ENCODE measurements around the gene RCAN2.

RCAN2 gene

DNA sequence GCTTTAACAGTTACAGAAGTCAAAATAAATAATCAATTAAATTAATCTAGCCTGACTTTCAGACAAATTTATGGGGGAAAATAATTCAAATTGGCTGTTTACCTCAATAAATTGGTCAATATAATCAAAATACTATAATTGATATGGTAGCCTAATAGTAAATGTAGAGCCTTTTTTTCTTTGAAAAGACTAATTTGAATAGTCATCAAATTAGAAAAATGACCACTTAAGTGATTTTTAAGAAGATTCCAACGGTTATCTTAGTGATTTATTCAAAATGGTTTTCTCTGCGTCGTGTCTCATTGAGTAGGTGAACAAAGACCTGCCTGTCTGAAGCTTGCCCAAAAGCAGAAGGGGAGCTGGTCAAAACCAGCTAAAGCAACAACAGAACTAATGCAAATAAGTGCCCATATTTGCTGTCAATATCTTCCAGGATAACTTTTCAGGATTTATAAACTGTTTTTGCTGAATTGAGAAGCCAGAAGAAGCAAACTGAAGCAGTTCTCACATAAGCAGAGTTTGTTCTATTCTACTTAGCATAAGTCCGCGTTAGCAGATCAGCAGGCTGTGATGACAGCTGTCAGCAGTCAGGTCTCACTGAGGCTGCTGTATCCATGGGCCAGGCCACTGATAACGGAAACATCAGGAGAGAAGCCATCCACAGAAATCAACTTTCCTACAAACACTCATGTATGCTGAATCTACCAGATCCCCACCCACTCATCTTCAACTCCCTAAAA lies 7.0 kb downstream of the RCAN2 start:
- no peak for DNase-seq (ENCODE audit: low read depth in 1 of 2, low spot score in 1 of 2)
- TF ChIP-seq JUND (IDR thresholded peaks at IDR 0.05; ENCODE audit: low read depth), result no peak
- in situ Hi-C loops (cut with HindIII; ENCODE audit: low pct_unique_long_range_greater_than_20kb, low sequenced_read_pairs), result no loop called here

DNA sequence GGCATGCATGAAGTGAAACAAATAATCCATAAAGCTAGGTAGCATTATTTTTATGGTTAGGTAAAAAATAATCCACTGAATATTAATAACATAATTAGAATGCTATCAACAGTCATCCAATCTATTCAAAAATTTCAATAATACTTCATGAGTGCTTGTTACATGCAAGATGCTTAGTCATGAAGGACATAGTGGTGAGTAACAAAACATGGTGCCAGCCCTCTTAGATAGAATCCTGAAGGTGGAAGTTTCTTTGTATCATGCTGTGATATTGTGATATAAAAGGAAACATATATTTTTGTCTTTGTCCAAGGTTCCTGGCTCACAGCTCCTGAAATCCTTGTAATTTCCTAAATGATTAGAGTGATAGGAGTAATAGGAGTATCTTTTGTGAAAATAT lies 14.9 kb downstream of the RCAN2 start:
- DNase-seq (ENCODE audit: low read depth in 1 of 2, low spot score in 1 of 2), result no peak
- no peak for TF ChIP-seq JUND (IDR thresholded peaks at IDR 0.05; ENCODE audit: low read depth)
- in situ Hi-C loops (cut with HindIII; ENCODE audit: low pct_unique_long_range_greater_than_20kb, low sequenced_read_pairs), result no loop called here

DNA sequence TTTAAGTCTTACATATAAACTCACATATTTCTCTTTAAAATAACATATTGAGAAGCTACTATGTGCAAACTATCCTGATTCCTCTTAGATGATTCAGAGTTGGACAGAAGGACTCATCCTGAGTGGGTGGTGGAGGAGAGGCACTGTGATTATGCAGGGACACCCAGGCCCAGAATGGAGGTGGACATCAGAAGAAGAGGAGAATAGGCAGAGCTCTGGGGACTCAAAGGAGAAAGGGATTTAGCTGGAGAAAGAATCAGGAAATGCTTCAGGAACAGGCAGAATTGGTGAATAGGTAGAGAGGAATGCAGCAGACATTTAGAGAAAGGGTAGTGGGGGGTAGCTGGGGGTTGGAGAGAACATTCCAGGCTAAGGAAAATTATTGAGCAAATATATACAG lies 17.4 kb downstream of the RCAN2 start:
- no peak for TF ChIP-seq JUND (IDR thresholded peaks at IDR 0.05; ENCODE audit: low read depth)
- in situ Hi-C loops (cut with HindIII; ENCODE audit: low pct_unique_long_range_greater_than_20kb, low sequenced_read_pairs), result no loop called here
- DNase-seq (ENCODE audit: low read depth in 1 of 2, low spot score in 1 of 2), result no peak

DNA sequence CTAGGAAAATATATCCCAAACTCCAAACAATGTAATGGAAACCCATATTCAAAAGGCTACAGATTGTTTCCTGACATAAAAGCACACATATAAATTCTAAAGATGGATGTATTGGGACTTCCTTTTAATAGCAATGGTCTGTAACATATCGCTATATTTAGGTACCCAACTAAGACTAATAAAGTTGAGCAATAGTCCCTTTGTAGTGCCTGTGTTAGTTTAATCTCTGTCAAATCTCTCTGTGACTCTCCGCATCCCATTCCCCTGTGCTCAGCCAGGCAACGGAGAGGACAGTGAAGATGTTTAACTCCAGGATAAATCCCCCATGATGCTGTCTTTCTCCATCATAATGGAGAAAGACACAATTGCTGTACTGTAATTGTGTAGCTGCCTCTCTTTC lies 19.0 kb downstream of the RCAN2 start:
- TF ChIP-seq JUND (IDR thresholded peaks at IDR 0.05; ENCODE audit: low read depth), result no peak
- in situ Hi-C loops (cut with HindIII; ENCODE audit: low pct_unique_long_range_greater_than_20kb, low sequenced_read_pairs), result no loop called here
- no peak for DNase-seq (ENCODE audit: low read depth in 1 of 2, low spot score in 1 of 2)

DNA sequence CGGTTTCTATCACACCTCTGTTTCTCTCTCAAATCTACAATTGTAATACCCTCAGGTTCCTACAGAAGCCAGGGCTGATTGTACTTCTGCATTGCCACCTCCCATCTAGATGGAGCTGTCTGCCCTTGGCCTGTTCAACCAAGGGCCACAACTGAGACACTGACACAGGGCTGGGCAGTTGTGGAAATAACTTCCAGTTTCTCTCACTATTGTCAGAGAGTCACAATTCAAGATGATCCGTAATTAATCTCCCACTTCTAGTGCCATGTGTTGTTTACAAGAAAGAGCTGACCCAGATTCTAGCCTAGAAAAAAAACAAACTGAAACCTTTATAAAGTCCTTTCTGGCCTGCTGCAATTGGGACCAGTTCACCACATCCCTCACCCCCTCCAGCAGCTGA lies 22.2 kb downstream of the RCAN2 start:
- no peak for DNase-seq (ENCODE audit: low read depth in 1 of 2, low spot score in 1 of 2)
- in situ Hi-C loops (cut with HindIII; ENCODE audit: low pct_unique_long_range_greater_than_20kb, low sequenced_read_pairs), result no loop called here
- no peak for TF ChIP-seq JUND (IDR thresholded peaks at IDR 0.05; ENCODE audit: low read depth)

DNA sequence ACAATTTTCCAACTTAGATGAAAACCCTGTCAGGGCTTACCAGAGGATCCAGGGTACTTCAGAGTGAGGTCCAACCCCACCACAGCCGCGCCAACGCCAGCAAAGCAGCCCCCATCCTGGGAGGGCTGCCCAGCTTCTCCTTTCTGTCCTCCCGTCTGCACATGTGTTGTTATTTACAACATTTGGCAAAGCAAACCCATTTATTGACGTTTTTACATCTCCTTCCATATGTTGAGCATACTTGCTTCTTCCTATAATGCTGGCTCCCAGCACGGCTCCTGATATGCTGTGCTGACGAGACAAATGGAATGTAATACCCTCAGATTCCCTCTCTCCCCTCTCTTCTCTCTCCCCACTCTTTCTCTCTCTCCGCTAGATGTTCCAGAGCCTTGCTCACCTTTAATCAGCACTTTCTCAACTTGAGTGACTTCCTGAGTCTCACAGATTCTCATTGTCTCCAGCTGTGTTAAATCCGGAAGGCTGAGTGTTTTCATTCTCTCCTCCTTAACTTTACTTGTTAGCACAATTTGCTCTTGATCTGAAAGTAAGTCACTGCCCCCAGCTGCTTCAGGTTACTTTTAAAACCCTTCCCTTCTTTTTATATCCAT lies 22.7 kb downstream of the RCAN2 start:
- in situ Hi-C loops (cut with HindIII; ENCODE audit: low pct_unique_long_range_greater_than_20kb, low sequenced_read_pairs), result no loop called here
- TF ChIP-seq JUND (IDR thresholded peaks at IDR 0.05; ENCODE audit: low read depth), result no peak
- no peak for DNase-seq (ENCODE audit: low read depth in 1 of 2, low spot score in 1 of 2)

- DNase-seq (ENCODE audit: low read depth in 1 of 2, low spot score in 1 of 2), result no peak
- TF ChIP-seq JUND (IDR thresholded peaks at IDR 0.05; ENCODE audit: low read depth), result no peak
- in situ Hi-C loops (cut with HindIII; ENCODE audit: low pct_unique_long_range_greater_than_20kb, low sequenced_read_pairs), result no loop called here
These were observed 24.7 kb downstream of the RCAN2 start for GRCh38 chr6:46466570-46466969.

GRCh38 chr6:46465294-46466165 lies 25.7 kb downstream of the RCAN2 start:
- in situ Hi-C loops (cut with HindIII; ENCODE audit: low pct_unique_long_range_greater_than_20kb, low sequenced_read_pairs), result no loop called here
- DNase-seq (ENCODE audit: low read depth in 1 of 2, low spot score in 1 of 2), result no peak
- no peak for TF ChIP-seq JUND (IDR thresholded peaks at IDR 0.05; ENCODE audit: low read depth)

GRCh38 chr6:46456297-46456696 lies 35.0 kb downstream of the RCAN2 start:
- no peak for TF ChIP-seq JUND (IDR thresholded peaks at IDR 0.05; ENCODE audit: low read depth)
- DNase-seq (ENCODE audit: low read depth in 1 of 2, low spot score in 1 of 2), result no peak
- in situ Hi-C loops (cut with HindIII; ENCODE audit: low pct_unique_long_range_greater_than_20kb, low sequenced_read_pairs), result no loop called here

DNA sequence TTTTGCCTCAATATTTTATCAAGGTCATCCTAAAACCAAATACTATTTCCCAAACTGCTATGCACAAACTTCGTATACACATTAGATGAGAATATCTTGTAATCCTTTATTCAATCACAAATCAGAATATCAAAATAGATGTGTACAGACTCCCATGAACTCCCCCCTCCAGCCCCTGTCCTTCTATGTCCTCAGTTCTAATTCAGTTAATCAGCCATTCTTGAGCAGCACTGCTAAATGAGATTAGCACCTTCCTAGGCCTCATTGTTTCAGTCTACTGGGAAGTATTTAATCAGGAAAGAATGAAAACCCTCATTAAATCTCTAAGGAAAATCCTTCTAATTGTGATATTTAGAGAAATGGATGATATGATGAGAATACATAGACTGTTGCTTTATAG lies 36.6 kb downstream of the RCAN2 start:
- in situ Hi-C loops (cut with HindIII; ENCODE audit: low pct_unique_long_range_greater_than_20kb, low sequenced_read_pairs), result no loop called here
- TF ChIP-seq JUND (IDR thresholded peaks at IDR 0.05; ENCODE audit: low read depth), result no peak
- DNase-seq (ENCODE audit: low read depth in 1 of 2, low spot score in 1 of 2), result no peak

DNA sequence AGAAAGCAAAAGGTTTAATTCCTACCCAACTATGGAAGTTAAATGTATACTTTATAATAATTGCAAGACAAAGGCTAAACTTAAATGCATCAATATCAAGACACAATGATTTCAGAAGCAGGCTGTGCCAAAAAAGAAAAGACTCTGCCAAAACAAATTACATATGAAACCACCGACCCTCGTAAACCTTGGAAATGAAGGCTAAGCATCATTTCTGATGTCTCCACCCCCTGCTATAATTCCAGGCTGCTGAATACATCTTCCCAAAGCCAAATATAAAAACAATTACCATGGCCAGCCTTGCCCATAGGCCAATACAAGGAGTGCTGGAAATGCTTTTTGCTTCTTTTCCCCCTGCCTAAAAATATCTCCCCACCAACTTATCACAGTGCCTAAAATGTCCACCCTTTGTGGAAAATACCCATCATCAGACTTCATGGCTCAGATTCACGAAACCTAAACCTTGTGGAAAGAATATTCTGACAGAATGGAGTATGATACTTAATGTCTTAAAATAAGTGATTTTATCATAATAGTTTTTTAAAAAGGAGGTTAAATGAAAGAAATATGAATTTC lies 37.4 kb downstream of the RCAN2 start:
- DNase-seq (ENCODE audit: low read depth in 1 of 2, low spot score in 1 of 2), result no peak
- TF ChIP-seq JUND (IDR thresholded peaks at IDR 0.05; ENCODE audit: low read depth), result no peak
- in situ Hi-C loops (cut with HindIII; ENCODE audit: low pct_unique_long_range_greater_than_20kb, low sequenced_read_pairs), result no loop called here

- in situ Hi-C loops (cut with HindIII; ENCODE audit: low pct_unique_long_range_greater_than_20kb, low sequenced_read_pairs), result no loop called here
- no peak for TF ChIP-seq JUND (IDR thresholded peaks at IDR 0.05; ENCODE audit: low read depth)
- no peak for DNase-seq (ENCODE audit: low read depth in 1 of 2, low spot score in 1 of 2)
These were observed 38.0 kb downstream of the RCAN2 start for GRCh38 chr6:46453216-46453615.
